HG03064 (cell line): ENCODE data around the gene PCDHB13.
"Not testable (repeated sequence)": the region's sequence is repeated elsewhere in the genome, so short reads cannot be mapped to it uniquely, and the experiment has no call there.

Experiments used
- ATAC-seq: cut with Tn5 transposase; IDR thresholded peaks from one replicate; pipeline ENCODE4 v1.9.1; 2021; ENCODE audit warnings: low read depth; ENCODE audit not compliant: unreplicated experiment

PCDHB13 gene

GRCh38 chr5:141201126-141201525, 12.6 kb upstream of the PCDHB13 start:
- ATAC-seq = not testable (repeated sequence)

- ATAC-seq = not testable (repeated sequence)
Measured at GRCh38 chr5:141201646-141202045, 12.1 kb upstream of the PCDHB13 start.

GRCh38 chr5:141208478-141208877, 5.2 kb upstream of the PCDHB13 start, which contains the start of gene PCDHB12:
PCDHB12 (plus strand) TSS chr5:141208719; CDS start chr5:141208908, 189 bp downstream.
- no peak for ATAC-seq

GRCh38 chr5:141210281-141210680, 3.4 kb upstream of the PCDHB13 start:
- ATAC-seq = not testable (repeated sequence)

- not testable (repeated sequence) for ATAC-seq
Measured at GRCh38 chr5:141210849-141211248, 2.9 kb upstream of the PCDHB13 start.

- ATAC-seq = not testable (repeated sequence)
Measured at GRCh38 chr5:141214583-141214982, 864 bp downstream of the PCDHB13 start.

- ATAC-seq = not testable (repeated sequence)
Measured at GRCh38 chr5:141215504-141215903, 1.8 kb downstream of the PCDHB13 start.

GRCh38 chr5:141216035-141216434, 2.3 kb downstream of the PCDHB13 start:
- ATAC-seq = not testable (repeated sequence)

GRCh38 chr5:141223112-141223783, 9.5 kb downstream of the PCDHB13 start, which contains the start of gene PCDHB14:
PCDHB14 (plus strand) TSS chr5:141223343; CDS start chr5:141223506, 163 bp downstream.
- no peak for ATAC-seq

- ATAC-seq = not testable (repeated sequence)
Measured at GRCh38 chr5:141224844-141225243, 11.1 kb downstream of the PCDHB13 start.

- ATAC-seq = not testable (repeated sequence)
Measured at GRCh38 chr5:141225421-141225820, 11.7 kb downstream of the PCDHB13 start.

GRCh38 chr5:141234109-141234667, 20.5 kb downstream of the PCDHB13 start:
- no peak for ATAC-seq

- ATAC-seq = not testable (repeated sequence)
Measured at GRCh38 chr5:141235922-141236321, 22.2 kb downstream of the PCDHB13 start.

- ATAC-seq = no peak
Measured at GRCh38 chr5:141236516-141237313, 23.0 kb downstream of the PCDHB13 start.

GRCh38 chr5:141241496-141241895, 27.8 kb downstream of the PCDHB13 start:
- no peak for ATAC-seq

GRCh38 chr5:141245250-141245717, 31.6 kb downstream of the PCDHB13 start, which contains the start of gene PCDHB15:
PCDHB15 (plus strand) TSS chr5:141245395; CDS start chr5:141245579, 184 bp downstream.
- no peak for ATAC-seq

- not testable (repeated sequence) for ATAC-seq
Measured at GRCh38 chr5:141246971-141247370, 33.3 kb downstream of the PCDHB13 start.

GRCh38 chr5:141247434-141247833, 33.7 kb downstream of the PCDHB13 start:
- ATAC-seq = not testable (repeated sequence)

- no peak for ATAC-seq
Measured at GRCh38 chr5:141250576-141250975, 36.9 kb downstream of the PCDHB13 start.

GRCh38 chr5:141258464-141258863, 44.7 kb downstream of the PCDHB13 start:
- ATAC-seq = no peak

- ATAC-seq = no peak
Measured at GRCh38 chr5:141258948-141259347, 45.2 kb downstream of the PCDHB13 start.
